ENCODE results near the gene KLF13.

KLF13 gene

DNA sequence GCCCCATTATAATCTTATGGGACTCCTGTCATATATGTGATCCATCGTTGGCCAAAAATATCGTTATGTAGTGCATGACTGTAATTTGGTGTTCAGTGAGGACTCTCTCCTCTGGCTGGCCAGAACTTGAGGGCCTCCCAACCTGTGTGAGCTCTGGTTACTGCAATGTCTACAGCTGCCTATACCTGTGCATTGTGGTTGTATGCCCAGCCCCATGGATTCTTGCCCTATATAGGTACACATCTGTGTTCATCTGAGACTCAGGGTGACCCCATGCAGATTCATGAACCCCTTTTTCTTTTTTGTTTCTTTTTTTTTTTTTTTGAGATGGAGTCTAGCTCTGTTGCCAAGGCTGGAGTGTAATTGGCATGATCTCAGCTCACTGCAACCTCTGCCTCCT, 32.6 kb upstream of the KLF13 start:
- H3K4me2 ChIP-seq (ENCODE audit: low read length) = no peak overlapping the region
- peaks cover 3% of the 10 kb centered on the region; the same call in 1 of the 2 replicates for H3F3A ChIP-seq (ENCODE audit: control insufficient read depth, insufficient read depth)
- no peaks in the 10 kb centered on the region for H3K36me3 ChIP-seq (ENCODE audit: control insufficient read depth, low read length)
- TF ChIP-seq, protein P1, sequence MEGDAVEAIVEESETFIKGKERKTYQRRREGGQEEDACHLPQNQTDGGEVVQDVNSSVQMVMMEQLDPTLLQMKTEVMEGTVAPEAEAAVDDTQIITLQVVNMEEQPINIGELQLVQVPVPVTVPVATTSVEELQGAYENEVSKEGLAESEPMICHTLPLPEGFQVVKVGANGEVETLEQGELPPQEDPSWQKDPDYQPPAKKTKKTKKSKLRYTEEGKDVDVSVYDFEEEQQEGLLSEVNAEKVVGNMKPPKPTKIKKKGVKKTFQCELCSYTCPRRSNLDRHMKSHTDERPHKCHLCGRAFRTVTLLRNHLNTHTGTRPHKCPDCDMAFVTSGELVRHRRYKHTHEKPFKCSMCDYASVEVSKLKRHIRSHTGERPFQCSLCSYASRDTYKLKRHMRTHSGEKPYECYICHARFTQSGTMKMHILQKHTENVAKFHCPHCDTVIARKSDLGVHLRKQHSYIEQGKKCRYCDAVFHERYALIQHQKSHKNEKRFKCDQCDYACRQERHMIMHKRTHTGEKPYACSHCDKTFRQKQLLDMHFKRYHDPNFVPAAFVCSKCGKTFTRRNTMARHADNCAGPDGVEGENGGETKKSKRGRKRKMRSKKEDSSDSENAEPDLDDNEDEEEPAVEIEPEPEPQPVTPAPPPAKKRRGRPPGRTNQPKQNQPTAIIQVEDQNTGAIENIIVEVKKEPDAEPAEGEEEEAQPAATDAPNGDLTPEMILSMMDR (IDR thresholded peaks at IDR 0.05; ENCODE audit: low read depth, low read length, poor library complexity, severe bottlenecking) = no peak
- TF ChIP-seq EZH2phosphoT487 (IDR thresholded peaks at IDR 0.05; ENCODE audit: borderline replicate concordance, low read length) = no peak
- no peaks in the 10 kb centered on the region for H4K20me1 ChIP-seq (ENCODE audit: control insufficient read depth, insufficient read depth, low read depth, low read length)
- no peaks in the 10 kb centered on the region for H3K9me2 ChIP-seq (replicated peaks; ENCODE audit: control insufficient read depth, low read length)
- H3K27ac ChIP-seq (ENCODE audit: low read depth, low read length) = no peak overlapping the region
- no peaks in the 10 kb centered on the region for H3K27me3 ChIP-seq (ENCODE audit: control insufficient read depth, low read length)
- no peak overlapping the region for H3K4me3 ChIP-seq (ENCODE audit: low read length)
- no peaks in the 10 kb centered on the region for H3K9me3 ChIP-seq (ENCODE audit: control insufficient read depth, insufficient read depth, low read length)
- H3K4me1 ChIP-seq (ENCODE audit: control insufficient read depth, low read length) = peaks cover 26% of the 10 kb centered on the region
- H3K79me2 ChIP-seq (ENCODE audit: control insufficient read depth, low read length) = no peaks in the 10 kb centered on the region

DNA sequence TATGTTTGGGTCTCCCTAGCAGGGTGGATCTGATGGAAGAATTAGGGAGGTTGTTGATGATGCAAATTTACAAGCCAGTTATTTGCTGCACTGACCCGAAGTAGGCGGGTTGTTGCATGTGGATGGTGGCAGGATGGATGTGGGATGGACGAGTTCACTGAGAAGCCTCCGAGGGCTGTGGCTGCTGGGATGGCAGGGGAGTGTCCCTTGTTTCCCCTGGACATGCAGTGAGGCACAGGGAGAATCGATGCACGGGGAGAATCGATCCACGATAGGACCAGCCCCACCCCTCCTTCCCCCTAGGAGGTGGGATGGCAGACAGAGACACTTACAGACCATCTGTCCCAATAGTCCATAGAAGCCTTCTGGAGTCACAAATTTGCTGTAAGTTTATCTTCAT, 31.0 kb upstream of the KLF13 start:
- Histone ChIP-seq H3K36me3 (ENCODE audit: control insufficient read depth, low read length) (no peaks in the 10 kb centered on the region), H3K27me3 (ENCODE audit: control insufficient read depth, low read length) (no peaks in the 10 kb centered on the region), H3K9me3 (ENCODE audit: control insufficient read depth, insufficient read depth, low read length) (no peaks in the 10 kb centered on the region), H3K4me2 (ENCODE audit: low read length) (no peak overlapping the region), H3K79me2 (ENCODE audit: control insufficient read depth, low read length) (no peaks in the 10 kb centered on the region), H3K9me2 (replicated peaks; ENCODE audit: control insufficient read depth, low read length) (no peaks in the 10 kb centered on the region), H3F3A (ENCODE audit: control insufficient read depth, insufficient read depth) (peaks cover 5% of the 10 kb centered on the region; the same call in 1 of the 2 replicates), H3K4me3 (ENCODE audit: low read length) (no peak overlapping the region), H4K20me1 (ENCODE audit: control insufficient read depth, insufficient read depth, low read depth, low read length) (no peaks in the 10 kb centered on the region), H3K4me1 (ENCODE audit: control insufficient read depth, low read length) (peaks cover 38% of the 10 kb centered on the region), H3K27ac (ENCODE audit: low read depth, low read length) (no peak overlapping the region)
- no peak for TF ChIP-seq EZH2phosphoT487 (IDR thresholded peaks at IDR 0.05; ENCODE audit: borderline replicate concordance, low read length)
- TF ChIP-seq, protein P1 (IDR thresholded peaks at IDR 0.05; ENCODE audit: low read depth, low read length, poor library complexity, severe bottlenecking) = no peak

DNA sequence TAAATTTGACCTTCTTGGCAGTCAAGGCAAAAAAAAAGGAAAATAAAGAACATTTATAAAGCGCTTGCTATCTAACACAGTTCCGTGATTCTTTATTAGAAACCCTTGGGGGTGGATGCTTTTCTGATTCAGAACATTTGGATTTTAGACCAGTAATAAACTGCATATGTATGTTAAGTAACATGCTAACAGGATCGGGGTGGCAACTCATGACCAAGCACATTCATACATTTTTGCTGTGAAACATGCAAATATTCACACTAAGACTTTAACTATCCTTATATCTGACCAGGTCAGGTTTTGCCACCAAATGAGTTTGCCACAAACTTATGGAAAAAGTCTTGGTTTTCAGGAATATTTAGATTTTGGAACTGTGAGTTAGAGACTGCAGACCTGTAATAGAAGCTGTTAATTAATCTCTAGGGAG, 30.4 kb upstream of the KLF13 start:
- no peak overlapping the region for H3K4me2 ChIP-seq (ENCODE audit: low read length)
- peaks cover 6% of the 10 kb centered on the region; the same call in 1 of the 2 replicates for H3F3A ChIP-seq (ENCODE audit: control insufficient read depth, insufficient read depth)
- H3K27ac ChIP-seq (ENCODE audit: low read depth, low read length) = no peak overlapping the region

More for the DNA sequence above, 30.4 kb upstream of the KLF13 start:
- no peak overlapping the region for H3K4me3 ChIP-seq (ENCODE audit: low read length)
- H3K4me1 ChIP-seq (ENCODE audit: control insufficient read depth, low read length) = peaks cover 44% of the 10 kb centered on the region
- no peaks in the 10 kb centered on the region for H4K20me1 ChIP-seq (ENCODE audit: control insufficient read depth, insufficient read depth, low read depth, low read length)
- no peak for TF ChIP-seq EZH2phosphoT487 (IDR thresholded peaks at IDR 0.05; ENCODE audit: borderline replicate concordance, low read length)
- TF ChIP-seq, protein P1 (IDR thresholded peaks at IDR 0.05; ENCODE audit: low read depth, low read length, poor library complexity, severe bottlenecking) = no peak
- no peaks in the 10 kb centered on the region for H3K9me2 ChIP-seq (replicated peaks; ENCODE audit: control insufficient read depth, low read length)
- no peaks in the 10 kb centered on the region for H3K79me2 ChIP-seq (ENCODE audit: control insufficient read depth, low read length)
- H3K27me3 ChIP-seq (ENCODE audit: control insufficient read depth, low read length) = no peaks in the 10 kb centered on the region
- H3K9me3 ChIP-seq (ENCODE audit: control insufficient read depth, insufficient read depth, low read length) = no peaks in the 10 kb centered on the region
- no peaks in the 10 kb centered on the region for H3K36me3 ChIP-seq (ENCODE audit: control insufficient read depth, low read length)
